Neural cell (in vitro differentiated cells): ENCODE measurements around the gene KL. TPM values are rescaled to one million over a fixed set of nuclear protein-coding genes. Genes with fewer than 3 reads are reported as not detected.
A peak's percentile ranks its signal among the peaks of the same experiment; 100 is the strongest.

Experiments used
- H2AFZ ChIP-seq: fragments of 200-600, 300-800 bp; sonication (generic), shearing (Covaris generic); 2 replicates; pipeline ENCODE4 v1.6.0; 2014; ENCODE audit warnings: low read depth, mild to moderate bottlenecking, antibody characterized with exemption, low read length, moderate library complexity
- H3F3A ChIP-seq: fragments of 200-600 bp; shearing (Covaris generic); 2 replicates; pipeline ENCODE4 v1.6.1; 2016; ENCODE audit warnings: mild to moderate bottlenecking, moderate library complexity, mixed read lengths, antibody characterized with exemption, low read length; ENCODE audit not compliant: insufficient read depth, poor library complexity, severe bottlenecking
- H3K27ac ChIP-seq: fragments of 200-600, 300-800 bp; sonication (generic), shearing (Covaris generic); 2 replicates; pipeline ENCODE4 v1.5.1; 2014; ENCODE audit warnings: mild to moderate bottlenecking, low read length, moderate library complexity
- H3K27me3 ChIP-seq: fragments of 300-800, 200-600 bp; sonication (generic), shearing (Covaris generic); 2 replicates; pipeline ENCODE4 v1.6.0; 2014; ENCODE audit warnings: mild to moderate bottlenecking, low read depth, low read length, moderate library complexity; ENCODE audit not compliant: insufficient read depth
- H3K36me3 ChIP-seq: fragments of 300-800, 200-600 bp; sonication (generic), shearing (Covaris generic); 2 replicates; pipeline ENCODE4 v1.5.1; 2014; ENCODE audit warnings: mild to moderate bottlenecking, antibody characterized with exemption, low read length, moderate library complexity; ENCODE audit not compliant: insufficient read depth
- H3K4me2 ChIP-seq: fragments of 300-800, 200-600 bp; sonication (generic), shearing (Covaris generic); 2 replicates; pipeline ENCODE4 v1.6.0; 2014; ENCODE audit warnings: mild to moderate bottlenecking, low read length
- H3K4me3 ChIP-seq: fragments of 300-800, 200-600 bp; sonication (generic), shearing (Covaris generic); 2 replicates; pipeline ENCODE4 v1.5.1; 2014; ENCODE audit warnings: mild to moderate bottlenecking, low read length, moderate library complexity
- H3K79me2 ChIP-seq: fragments of 200-600 bp; shearing (Covaris generic); replicated peaks from 2 replicates; pipeline ENCODE4 v1.6.0; 2014; ENCODE audit warnings: mild to moderate bottlenecking, low read length, moderate library complexity; ENCODE audit not compliant: insufficient read depth
- H3K9ac ChIP-seq: fragments of 300-800, 200-600 bp; sonication (generic), shearing (Covaris generic); 2 replicates; pipeline ENCODE4 v1.6.1; 2016; ENCODE audit warnings: mild to moderate bottlenecking, low read length, mixed read lengths
- H3K9me2 ChIP-seq: fragments of 200-600 bp; shearing (Covaris generic); 2 replicates; pipeline ENCODE4 v1.6.1; 2016; ENCODE audit warnings: mild to moderate bottlenecking, low read length, mixed read lengths; ENCODE audit not compliant: insufficient read depth
- H3K9me3 ChIP-seq: fragments of 200-600, 300-800 bp; sonication (generic), shearing (Covaris generic); 2 replicates; pipeline ENCODE4 v1.6.1; 2016; ENCODE audit warnings: mild to moderate bottlenecking, mixed run types, low read length, moderate library complexity, mixed read lengths
- H4K20me1 ChIP-seq: fragments of 200-600 bp; shearing (Covaris generic); 2 replicates; pipeline ENCODE4 v1.6.1; 2016; ENCODE audit warnings: mild to moderate bottlenecking, mixed run types; ENCODE audit not compliant: insufficient read depth
- EP300 ChIP-seq: fragments of 450-650 bp; conservative IDR thresholded peaks from 2 replicates; pipeline ENCODE4 v1.6.1; 2014; ENCODE audit warnings: antibody characterized with exemption, mild to moderate bottlenecking, moderate library complexity; ENCODE audit not compliant: poor library complexity, severe bottlenecking
- EZH2 ChIP-seq: fragments of 200-600, 300-800 bp; shearing (Covaris generic), sonication (generic); IDR thresholded peaks from 2 replicates; pipeline ENCODE4 v1.6.1; 2014; ENCODE audit warnings: antibody characterized with exemption, low read length, borderline replicate concordance, mild to moderate bottlenecking; ENCODE audit not compliant: insufficient read depth, poor library complexity, severe bottlenecking
- MXI1 ChIP-seq: fragments of 450-650 bp; conservative IDR thresholded peaks from 2 replicates; pipeline ENCODE4 v1.6.1; 2014; ENCODE audit warnings: antibody characterized with exemption, mild to moderate bottlenecking; ENCODE audit not compliant: poor library complexity, severe bottlenecking
- POLR2AphosphoS5 ChIP-seq: IDR thresholded peaks from 2 replicates; pipeline ENCODE4 v1.6.1; 2012
- RAD21 ChIP-seq: fragments of 450-650 bp; conservative IDR thresholded peaks from 2 replicates; pipeline ENCODE4 v1.6.1; 2014; ENCODE audit warnings: antibody characterized with exemption, mild to moderate bottlenecking, moderate library complexity
- SMC3 ChIP-seq: fragments of 450-650 bp; conservative IDR thresholded peaks from 2 replicates; pipeline ENCODE4 v1.6.1; 2014; ENCODE audit warnings: antibody characterized with exemption, mild to moderate bottlenecking, moderate library complexity; ENCODE audit not compliant: poor library complexity
- TAF1 ChIP-seq: IDR thresholded peaks from 2 replicates; pipeline ENCODE4 v1.6.1; 2012; ENCODE audit warnings: low read depth
- polyA plus RNA-seq: library from polyadenylated mRNA; depleted of rRNA; stranded (reverse); fragments of >200 nt; gene quantifications from 2 replicates; pipeline ENCODE4 v1.2.3, GENCODE V29; 2014
- TF ChIP-seq, protein P1 (sequence below): fragments of 450-650 bp; IDR thresholded peaks from 2 replicates; pipeline ENCODE4 v1.5.1; 2014; ENCODE audit warnings: antibody characterized with exemption, mild to moderate bottlenecking, moderate library complexity; ENCODE audit not compliant: poor library complexity, severe bottlenecking
- TF ChIP-seq, protein P2 (sequence below): IDR thresholded peaks from 2 replicates; pipeline ENCODE4 v1.6.1; 2012; ENCODE audit warnings: borderline replicate concordance

KL gene
- polyA plus RNA-seq, 1 donor from 2014 or later = 0.09 TPM

DNA sequence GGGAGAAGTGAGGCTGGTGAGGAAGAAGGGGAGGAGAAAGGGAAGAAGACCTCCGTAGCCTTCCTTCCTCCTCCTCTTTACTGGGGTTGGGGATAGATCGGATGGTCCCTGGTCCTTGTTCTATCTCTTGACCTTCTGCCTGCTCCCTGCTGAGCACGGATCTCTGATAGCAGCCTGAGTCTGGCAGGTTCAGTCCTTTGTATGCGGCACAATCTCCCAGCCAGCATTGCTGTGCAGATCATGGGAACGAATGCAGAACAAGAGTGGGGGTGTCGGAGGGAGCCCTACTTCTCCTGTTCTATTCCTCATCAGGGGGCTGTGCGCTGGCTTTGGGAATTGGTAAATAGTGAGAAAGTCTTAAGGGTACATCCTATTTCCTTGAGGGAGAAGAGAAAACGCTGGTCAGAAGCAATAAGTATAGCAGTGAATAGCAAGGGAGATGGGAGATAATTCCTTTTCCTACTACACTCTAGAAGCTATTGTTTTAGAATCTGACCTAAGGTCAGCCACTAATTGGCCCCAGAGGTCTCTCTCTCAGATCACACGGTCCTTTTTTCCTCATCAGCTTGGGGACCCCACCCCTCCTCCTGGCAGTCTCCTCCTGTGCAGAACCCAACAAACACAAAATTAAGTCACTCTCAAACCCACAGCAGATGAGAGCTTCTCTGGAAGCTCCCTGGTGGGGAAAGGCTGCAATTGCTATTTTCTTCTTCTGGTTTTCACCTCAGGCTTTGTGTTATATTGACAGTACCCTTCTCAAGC is 41.0 kb downstream of the KL start:
- TF ChIP-seq EZH2 (no peak), MXI1 (no peak), SMC3 (peak; percentile 23), POLR2AphosphoS5 (no peak), RAD21 (peak; percentile 31)
- TF ChIP-seq, protein P1, sequence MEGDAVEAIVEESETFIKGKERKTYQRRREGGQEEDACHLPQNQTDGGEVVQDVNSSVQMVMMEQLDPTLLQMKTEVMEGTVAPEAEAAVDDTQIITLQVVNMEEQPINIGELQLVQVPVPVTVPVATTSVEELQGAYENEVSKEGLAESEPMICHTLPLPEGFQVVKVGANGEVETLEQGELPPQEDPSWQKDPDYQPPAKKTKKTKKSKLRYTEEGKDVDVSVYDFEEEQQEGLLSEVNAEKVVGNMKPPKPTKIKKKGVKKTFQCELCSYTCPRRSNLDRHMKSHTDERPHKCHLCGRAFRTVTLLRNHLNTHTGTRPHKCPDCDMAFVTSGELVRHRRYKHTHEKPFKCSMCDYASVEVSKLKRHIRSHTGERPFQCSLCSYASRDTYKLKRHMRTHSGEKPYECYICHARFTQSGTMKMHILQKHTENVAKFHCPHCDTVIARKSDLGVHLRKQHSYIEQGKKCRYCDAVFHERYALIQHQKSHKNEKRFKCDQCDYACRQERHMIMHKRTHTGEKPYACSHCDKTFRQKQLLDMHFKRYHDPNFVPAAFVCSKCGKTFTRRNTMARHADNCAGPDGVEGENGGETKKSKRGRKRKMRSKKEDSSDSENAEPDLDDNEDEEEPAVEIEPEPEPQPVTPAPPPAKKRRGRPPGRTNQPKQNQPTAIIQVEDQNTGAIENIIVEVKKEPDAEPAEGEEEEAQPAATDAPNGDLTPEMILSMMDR = peak; percentile 36
- TF ChIP-seq, protein P2, sequence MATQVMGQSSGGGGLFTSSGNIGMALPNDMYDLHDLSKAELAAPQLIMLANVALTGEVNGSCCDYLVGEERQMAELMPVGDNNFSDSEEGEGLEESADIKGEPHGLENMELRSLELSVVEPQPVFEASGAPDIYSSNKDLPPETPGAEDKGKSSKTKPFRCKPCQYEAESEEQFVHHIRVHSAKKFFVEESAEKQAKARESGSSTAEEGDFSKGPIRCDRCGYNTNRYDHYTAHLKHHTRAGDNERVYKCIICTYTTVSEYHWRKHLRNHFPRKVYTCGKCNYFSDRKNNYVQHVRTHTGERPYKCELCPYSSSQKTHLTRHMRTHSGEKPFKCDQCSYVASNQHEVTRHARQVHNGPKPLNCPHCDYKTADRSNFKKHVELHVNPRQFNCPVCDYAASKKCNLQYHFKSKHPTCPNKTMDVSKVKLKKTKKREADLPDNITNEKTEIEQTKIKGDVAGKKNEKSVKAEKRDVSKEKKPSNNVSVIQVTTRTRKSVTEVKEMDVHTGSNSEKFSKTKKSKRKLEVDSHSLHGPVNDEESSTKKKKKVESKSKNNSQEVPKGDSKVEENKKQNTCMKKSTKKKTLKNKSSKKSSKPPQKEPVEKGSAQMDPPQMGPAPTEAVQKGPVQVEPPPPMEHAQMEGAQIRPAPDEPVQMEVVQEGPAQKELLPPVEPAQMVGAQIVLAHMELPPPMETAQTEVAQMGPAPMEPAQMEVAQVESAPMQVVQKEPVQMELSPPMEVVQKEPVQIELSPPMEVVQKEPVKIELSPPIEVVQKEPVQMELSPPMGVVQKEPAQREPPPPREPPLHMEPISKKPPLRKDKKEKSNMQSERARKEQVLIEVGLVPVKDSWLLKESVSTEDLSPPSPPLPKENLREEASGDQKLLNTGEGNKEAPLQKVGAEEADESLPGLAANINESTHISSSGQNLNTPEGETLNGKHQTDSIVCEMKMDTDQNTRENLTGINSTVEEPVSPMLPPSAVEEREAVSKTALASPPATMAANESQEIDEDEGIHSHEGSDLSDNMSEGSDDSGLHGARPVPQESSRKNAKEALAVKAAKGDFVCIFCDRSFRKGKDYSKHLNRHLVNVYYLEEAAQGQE = no peak
- no peak overlapping the region for H3K9ac ChIP-seq
- no peaks in the 10 kb centered on the region for H3K9me3 ChIP-seq
- H3K4me3 ChIP-seq = no peak overlapping the region
- no peaks in the 10 kb centered on the region for H3K79me2 ChIP-seq
- H3F3A ChIP-seq = no peaks in the 10 kb centered on the region
- no peaks in the 10 kb centered on the region for H4K20me1 ChIP-seq
- no peak overlapping the region for H2AFZ ChIP-seq
- no peaks in the 10 kb centered on the region for H3K36me3 ChIP-seq
- no peak overlapping the region for H3K4me2 ChIP-seq
- no peaks in the 10 kb centered on the region for H3K9me2 ChIP-seq
- no peaks in the 10 kb centered on the region for H3K27me3 ChIP-seq
- no peak overlapping the region for H3K27ac ChIP-seq

DNA sequence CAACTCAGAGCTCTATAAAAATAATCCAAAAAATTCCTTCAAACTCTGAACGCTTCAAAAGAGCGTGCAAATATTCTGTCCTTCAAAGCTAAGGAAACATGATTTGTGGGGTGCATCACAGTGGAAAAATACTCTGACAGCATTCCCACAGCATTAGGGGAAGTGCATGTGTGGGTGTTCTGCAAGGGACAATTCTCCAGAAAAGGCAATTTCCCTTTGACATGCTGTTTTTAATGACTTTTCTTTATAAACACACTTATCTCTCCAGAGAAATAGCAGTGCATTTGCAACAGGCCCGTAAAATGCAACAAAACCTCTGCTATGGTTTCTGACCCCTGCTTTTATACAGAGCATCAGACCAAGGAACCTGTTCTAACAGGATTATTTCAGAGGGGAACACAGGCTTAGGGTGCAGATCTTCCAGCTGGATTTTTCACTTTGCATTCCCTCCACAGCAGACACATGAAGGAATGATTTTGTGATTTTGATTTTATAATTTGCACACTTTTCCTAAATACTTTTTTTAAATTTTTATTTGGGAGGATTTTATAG is 42.6 kb downstream of the KL start:
- H4K20me1 ChIP-seq = no peaks in the 10 kb centered on the region
- TF ChIP-seq RAD21 (no peak), POLR2AphosphoS5 (no peak), EZH2 (no peak), EP300 (no peak), MXI1 (no peak), TAF1 (no peak), SMC3 (no peak)
- TF ChIP-seq, protein P2 = no peak
- TF ChIP-seq, protein P1 = no peak
- H3K79me2 ChIP-seq = no peaks in the 10 kb centered on the region
- H3K9me2 ChIP-seq = no peaks in the 10 kb centered on the region
- no peak overlapping the region for H3K27ac ChIP-seq
- H3K4me2 ChIP-seq = no peak overlapping the region
- H3K4me3 ChIP-seq = no peak overlapping the region
- no peaks in the 10 kb centered on the region for H3K36me3 ChIP-seq
- H3K9me3 ChIP-seq = no peaks in the 10 kb centered on the region
- H3K27me3 ChIP-seq = no peaks in the 10 kb centered on the region
- no peaks in the 10 kb centered on the region for H3F3A ChIP-seq
- H2AFZ ChIP-seq = no peak overlapping the region
- no peak overlapping the region for H3K9ac ChIP-seq
